SU-DHL-6 (cell line): ENCODE results near the gene SWSAP1.

Experiments used
- H2AFZ ChIP-seq: fragments of 200-600 bp; sonication (generic); 2 replicates; pipeline ENCODE4 v1.6.1; 2014; ENCODE audit warnings: low read depth, mild to moderate bottlenecking, moderate library complexity, mixed read lengths, antibody characterized with exemption, low read length; ENCODE audit not compliant: severe bottlenecking
- H3F3A ChIP-seq: fragments of 200-600 bp; shearing (Covaris generic); 2 replicates; pipeline ENCODE4 v1.6.0; 2016; ENCODE audit warnings: antibody characterized with exemption, mild to moderate bottlenecking; ENCODE audit not compliant: insufficient read depth
- H3K27ac ChIP-seq: fragments of 200-600 bp; sonication (generic); 2 replicates; pipeline ENCODE4 v1.5.1; 2016; ENCODE audit warnings: low read depth, mild to moderate bottlenecking, low read length, moderate library complexity, mixed read lengths
- H3K27me3 ChIP-seq: fragments of 200-600 bp; sonication (generic), shearing (Covaris generic); 2 replicates; pipeline ENCODE4 v1.6.0; 2014; ENCODE audit warnings: mild to moderate bottlenecking, low read length
- H3K36me3 ChIP-seq: fragments of 200-600 bp; sonication (generic); 2 replicates; pipeline ENCODE4 v1.6.1; 2014; ENCODE audit warnings: mild to moderate bottlenecking, low read length, mixed read lengths
- H3K4me2 ChIP-seq: fragments of 300-600, 200-600 bp; shearing (Covaris generic), sonication (generic); 2 replicates; pipeline ENCODE4 v1.6.0; 2014; ENCODE audit warnings: low read length, low read depth, mild to moderate bottlenecking; ENCODE audit not compliant: poor library complexity, severe bottlenecking
- H3K4me3 ChIP-seq: fragments of 200-600 bp; sonication (generic); 2 replicates; pipeline ENCODE4 v1.5.1; 2014; ENCODE audit warnings: antibody characterized with exemption, low read length, mild to moderate bottlenecking, mixed read lengths; ENCODE audit not compliant: insufficient read depth, poor library complexity, severe bottlenecking
- H3K79me2 ChIP-seq: fragments of 200-600 bp; sonication (generic); 2 replicates; pipeline ENCODE4 v1.6.1; 2014; ENCODE audit warnings: mild to moderate bottlenecking, low read length, moderate library complexity; ENCODE audit not compliant: insufficient read depth
- H3K9ac ChIP-seq: fragments of 200-600 bp; sonication (generic); 2 replicates; pipeline ENCODE4 v1.7.0; 2014; ENCODE audit warnings: mild to moderate bottlenecking, low read length
- H3K9me2 ChIP-seq: fragments of 200-600 bp; sonication (generic); replicated peaks from 2 replicates; pipeline ENCODE4 v1.6.1; 2014; ENCODE audit warnings: low read length; ENCODE audit not compliant: insufficient read depth
- H3K9me3 ChIP-seq: fragments of 200-600 bp; sonication (generic); 2 replicates; pipeline ENCODE4 v1.6.1; 2014; ENCODE audit warnings: low read length, mixed read lengths; ENCODE audit not compliant: insufficient read depth
- H4K20me1 ChIP-seq: fragments of 200-600 bp; sonication (generic); 2 replicates; pipeline ENCODE4 v1.6.1; 2014; ENCODE audit warnings: low read depth, mild to moderate bottlenecking, antibody characterized with exemption, low read length, moderate library complexity, mixed read lengths
- EZH2phosphoT487 ChIP-seq: fragments of 200-600 bp; sonication (generic), shearing (Covaris generic); conservative IDR thresholded peaks from 2 replicates; pipeline ENCODE4 v1.6.1; 2018; ENCODE audit warnings: mild to moderate bottlenecking, antibody characterized with exemption, low read length, moderate library complexity, mixed read lengths
- TF ChIP-seq, protein P1 (sequence below): fragments of 200-600 bp; sonication (generic); IDR thresholded peaks from one replicate; pipeline ENCODE4 v1.5.1; 2017; ENCODE audit warnings: antibody characterized with exemption, mild to moderate bottlenecking, low read length, moderate library complexity; ENCODE audit not compliant: insufficient read depth, poor library complexity, severe bottlenecking

Gene SWSAP1

DNA sequence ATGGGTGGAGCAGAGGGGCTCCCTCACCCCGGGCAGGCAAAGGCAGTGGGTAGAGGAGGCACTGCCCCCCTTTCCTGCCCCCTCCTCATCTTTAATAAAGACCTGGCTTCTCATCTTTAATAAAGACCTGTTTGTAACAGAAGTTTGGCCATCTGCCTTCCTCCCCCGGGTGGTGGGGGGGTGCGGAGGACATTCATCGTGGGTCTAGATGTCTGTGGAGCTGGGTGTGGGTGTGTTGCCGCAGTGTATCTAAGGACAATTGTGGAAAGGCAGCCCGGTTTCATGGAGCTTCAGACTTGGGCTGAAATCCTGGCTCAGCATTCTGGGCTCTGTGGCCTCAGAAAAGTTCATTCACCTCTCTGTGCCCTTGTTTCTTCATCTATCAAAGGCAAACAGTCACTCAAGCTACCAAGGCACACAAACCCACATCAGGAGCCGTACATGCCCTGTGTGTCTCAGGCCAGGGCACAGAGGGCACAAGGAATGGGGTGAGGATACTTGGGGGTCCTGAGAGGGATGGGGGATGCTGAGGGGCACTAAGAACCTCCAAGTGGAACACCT, 8.8 kb upstream of the SWSAP1 start:
- H2AFZ ChIP-seq, result no peak overlapping the region
- no peaks in the 10 kb centered on the region for H3K79me2 ChIP-seq
- no peaks in the 10 kb centered on the region for H3K9me3 ChIP-seq
- H3K36me3 ChIP-seq, result no peaks in the 10 kb centered on the region
- H3K9me2 ChIP-seq, result no peaks in the 10 kb centered on the region
- H3K4me2 ChIP-seq, result no peak overlapping the region
- no peaks in the 10 kb centered on the region for H3K27me3 ChIP-seq
- no peak for TF ChIP-seq EZH2phosphoT487
- TF ChIP-seq, protein P1, sequence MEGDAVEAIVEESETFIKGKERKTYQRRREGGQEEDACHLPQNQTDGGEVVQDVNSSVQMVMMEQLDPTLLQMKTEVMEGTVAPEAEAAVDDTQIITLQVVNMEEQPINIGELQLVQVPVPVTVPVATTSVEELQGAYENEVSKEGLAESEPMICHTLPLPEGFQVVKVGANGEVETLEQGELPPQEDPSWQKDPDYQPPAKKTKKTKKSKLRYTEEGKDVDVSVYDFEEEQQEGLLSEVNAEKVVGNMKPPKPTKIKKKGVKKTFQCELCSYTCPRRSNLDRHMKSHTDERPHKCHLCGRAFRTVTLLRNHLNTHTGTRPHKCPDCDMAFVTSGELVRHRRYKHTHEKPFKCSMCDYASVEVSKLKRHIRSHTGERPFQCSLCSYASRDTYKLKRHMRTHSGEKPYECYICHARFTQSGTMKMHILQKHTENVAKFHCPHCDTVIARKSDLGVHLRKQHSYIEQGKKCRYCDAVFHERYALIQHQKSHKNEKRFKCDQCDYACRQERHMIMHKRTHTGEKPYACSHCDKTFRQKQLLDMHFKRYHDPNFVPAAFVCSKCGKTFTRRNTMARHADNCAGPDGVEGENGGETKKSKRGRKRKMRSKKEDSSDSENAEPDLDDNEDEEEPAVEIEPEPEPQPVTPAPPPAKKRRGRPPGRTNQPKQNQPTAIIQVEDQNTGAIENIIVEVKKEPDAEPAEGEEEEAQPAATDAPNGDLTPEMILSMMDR, result no peak
- H3K9ac ChIP-seq, result no peak overlapping the region
- H3F3A ChIP-seq, result no peaks in the 10 kb centered on the region
- H3K4me3 ChIP-seq, result no peak overlapping the region
- H4K20me1 ChIP-seq, result no peaks in the 10 kb centered on the region
- H3K27ac ChIP-seq, result no peak overlapping the region

DNA sequence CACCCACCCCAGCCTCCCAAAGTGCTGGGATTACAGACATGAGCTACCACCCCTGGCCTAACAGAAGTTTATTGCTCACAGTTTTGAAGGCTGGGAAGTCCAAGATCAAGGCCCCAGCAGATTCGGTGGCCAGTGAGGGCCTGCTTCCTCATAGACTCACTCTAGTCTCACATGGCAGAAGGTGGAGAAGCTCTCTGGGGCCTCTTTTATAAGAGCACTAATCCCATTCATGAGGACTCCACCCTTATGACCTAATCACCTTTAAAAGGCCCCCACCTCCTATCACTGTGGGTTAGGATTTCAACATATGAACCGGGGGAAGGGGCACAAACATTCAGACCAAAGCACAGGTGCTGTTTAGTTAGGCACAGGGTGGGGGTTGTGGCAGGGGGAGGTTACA, 6.9 kb upstream of the SWSAP1 start:
- Histone ChIP-seq H3K36me3 (no peaks in the 10 kb centered on the region), H3K27ac (no peak overlapping the region), H4K20me1 (no peaks in the 10 kb centered on the region), H2AFZ (no peak overlapping the region), H3K9ac (no peak overlapping the region), H3K79me2 (no peaks in the 10 kb centered on the region), H3K9me2 (no peaks in the 10 kb centered on the region), H3K27me3 (no peaks in the 10 kb centered on the region), H3F3A (no peaks in the 10 kb centered on the region), H3K4me3 (no peak overlapping the region), H3K4me2 (no peak overlapping the region), H3K9me3 (no peaks in the 10 kb centered on the region)
- TF ChIP-seq, protein P1, result no peak
- no peak for TF ChIP-seq EZH2phosphoT487

DNA sequence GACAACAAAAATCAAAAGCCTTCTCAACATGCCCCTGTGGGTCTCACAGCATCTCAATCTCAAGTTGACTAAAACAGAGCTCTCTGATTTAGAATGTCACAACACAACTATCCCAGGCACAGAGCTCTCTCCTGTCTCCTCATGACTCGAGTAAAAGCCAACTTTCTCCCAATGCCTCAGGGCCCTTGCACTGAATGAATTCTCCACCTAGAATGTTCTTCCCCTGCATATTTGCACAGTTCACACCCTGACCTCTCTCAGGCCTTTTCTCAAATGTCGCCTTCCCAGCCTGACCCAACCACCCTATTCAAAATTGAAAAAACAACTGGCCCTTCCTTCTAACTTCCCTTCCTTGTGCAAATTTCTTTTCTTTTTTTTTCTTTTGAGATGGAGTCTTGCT, 3.7 kb upstream of the SWSAP1 start:
- H3K4me2 ChIP-seq, result no peak overlapping the region

More for the DNA sequence above, 3.7 kb upstream of the SWSAP1 start:
- Histone ChIP-seq H4K20me1 (no peaks in the 10 kb centered on the region), H3K36me3 (no peaks in the 10 kb centered on the region), H3K79me2 (peaks cover 5% of the 10 kb centered on the region; the same call in 1 of the 2 replicates), H3F3A (no peaks in the 10 kb centered on the region), H3K9me2 (no peaks in the 10 kb centered on the region), H3K9me3 (no peaks in the 10 kb centered on the region), H2AFZ (no peak overlapping the region), H3K4me3 (no peak overlapping the region), H3K27ac (no peak overlapping the region), H3K9ac (no peak overlapping the region), H3K27me3 (no peaks in the 10 kb centered on the region)
- TF ChIP-seq, protein P1, result no peak
- no peak for TF ChIP-seq EZH2phosphoT487
